HPDE6-E6E7 (cell line): ENCODE results near the gene CRYGA.
"Not testable (repeated sequence)": the region's sequence is repeated elsewhere in the genome, so short reads cannot be mapped to it uniquely, and the experiment has no call there.

Experiments used
- DNase-seq: peaks from one replicate; pipeline ENCODE4 v3.0.0; 2011; ENCODE audit warnings: missing footprints; ENCODE audit errors: extremely low spot score

Gene CRYGA

DNA sequence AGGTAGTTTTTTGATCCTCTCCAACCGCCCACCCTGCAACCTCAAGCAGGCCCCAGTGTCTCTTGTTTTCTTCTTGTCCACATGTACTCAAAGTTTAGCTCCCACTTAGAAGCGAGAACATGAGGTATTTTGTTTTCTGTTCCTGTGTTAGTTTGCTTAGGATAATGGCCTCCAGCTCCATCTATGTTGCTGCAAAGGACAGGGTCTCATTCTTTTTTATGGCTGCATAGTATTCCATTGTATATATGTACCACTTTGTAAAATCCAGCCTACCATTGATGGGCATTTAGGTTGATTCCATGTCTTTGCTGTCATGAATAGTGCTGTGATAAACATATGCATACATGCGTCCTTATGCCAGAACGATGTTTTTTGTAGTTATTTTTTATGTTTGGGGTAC lies 36.3 kb downstream of the CRYGA start:
- no peak for DNase-seq

DNA sequence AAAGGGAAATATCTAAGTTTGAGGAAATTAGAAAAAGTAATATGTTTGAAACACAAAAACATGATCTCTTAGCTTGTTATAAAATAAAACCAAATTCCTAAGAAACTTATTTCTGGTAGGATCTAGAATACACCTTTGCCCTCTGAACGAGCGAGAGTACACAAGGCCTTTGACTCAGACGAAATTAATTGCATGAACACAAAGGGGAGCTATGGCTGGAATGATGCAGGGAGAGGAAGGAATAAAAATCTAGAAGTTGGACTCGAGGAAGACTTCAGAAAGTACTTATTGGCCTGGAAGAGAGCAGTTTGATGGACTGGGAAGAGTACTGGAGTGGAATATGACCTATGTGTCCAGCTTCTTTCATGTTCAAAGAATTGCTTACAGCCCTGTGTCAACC lies 38.1 kb downstream of the CRYGA start:
- DNase-seq: no peak

DNA sequence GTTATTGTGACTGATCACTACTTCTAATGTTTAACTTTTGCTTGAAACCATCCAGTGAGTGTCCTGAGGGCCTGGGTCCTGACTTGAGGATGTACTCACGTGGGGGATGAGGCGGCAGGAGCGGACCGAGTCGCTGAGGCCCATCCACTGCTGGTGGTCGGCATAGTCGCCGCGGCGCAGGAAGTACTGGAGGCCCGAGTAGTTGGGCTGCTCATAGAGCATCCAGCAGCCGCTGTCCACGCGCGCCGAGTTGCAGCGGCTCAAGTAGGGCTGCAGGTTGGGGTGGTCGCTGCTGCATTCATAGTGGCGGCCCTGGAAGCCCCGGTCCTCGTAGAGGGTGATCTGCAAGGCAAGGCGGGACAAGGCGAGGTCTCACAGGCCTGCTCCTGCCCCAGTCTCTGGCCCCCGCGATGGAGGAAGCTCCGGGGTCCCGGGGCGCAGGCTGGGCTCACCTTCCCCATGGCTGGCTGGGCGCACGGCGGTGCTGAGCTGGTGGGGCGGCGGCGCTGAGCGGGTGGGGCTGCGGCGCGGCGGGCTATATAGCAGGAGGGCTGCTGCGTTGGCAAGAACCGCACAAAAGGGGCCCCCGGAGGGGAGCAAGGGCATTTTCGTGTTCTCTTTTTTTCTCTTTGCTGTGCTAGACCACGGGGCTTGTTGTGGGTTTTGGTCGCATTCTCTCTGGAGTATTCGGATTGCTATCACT lies 39.2 kb downstream of the CRYGA start, which contains the start of gene CRYGD:
Gene CRYGD, minus strand, starts transcription at position 512 of the 703 bp plus-strand sequence. Its CDS starts 51 bp downstream, at position 461.
- not testable (repeated sequence) for DNase-seq

DNA sequence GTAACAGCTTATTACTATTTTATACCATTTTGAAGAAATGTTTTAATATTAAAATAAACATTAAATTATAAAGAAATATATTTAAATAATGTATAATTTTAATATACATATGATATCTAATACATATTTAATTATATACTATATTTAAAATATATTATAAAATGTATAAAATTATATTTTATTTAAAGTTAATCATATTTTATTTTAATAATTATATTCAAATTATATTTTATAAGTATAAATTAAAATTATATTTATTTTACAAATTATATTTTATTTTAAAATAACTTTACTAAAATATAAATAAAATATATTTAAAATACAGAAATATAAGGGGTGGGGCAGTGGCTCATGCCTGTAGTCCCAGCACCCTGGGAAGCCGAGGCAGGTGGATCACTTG lies 41.1 kb downstream of the CRYGA start:
- DNase-seq: no peak

DNA sequence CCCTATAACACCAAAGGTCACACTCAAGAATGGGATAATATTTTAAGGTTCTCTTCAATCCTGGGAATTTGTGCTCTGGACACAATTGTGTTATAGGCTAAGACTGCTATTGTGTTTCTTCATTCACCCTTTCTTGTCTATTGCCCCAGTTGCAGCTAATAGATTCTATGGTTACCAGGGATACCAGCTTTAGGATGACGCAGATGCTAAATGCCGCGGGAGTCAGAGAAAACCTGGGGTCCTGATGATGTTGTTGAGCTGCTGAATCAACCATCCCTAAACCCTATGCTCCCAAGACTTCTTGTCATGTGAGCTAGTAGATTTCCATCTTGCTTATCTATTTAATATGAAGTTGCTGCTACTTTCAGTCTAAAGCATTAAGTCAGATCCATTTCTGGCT lies 44.5 kb downstream of the CRYGA start:
- DNase-seq: no peak

DNA sequence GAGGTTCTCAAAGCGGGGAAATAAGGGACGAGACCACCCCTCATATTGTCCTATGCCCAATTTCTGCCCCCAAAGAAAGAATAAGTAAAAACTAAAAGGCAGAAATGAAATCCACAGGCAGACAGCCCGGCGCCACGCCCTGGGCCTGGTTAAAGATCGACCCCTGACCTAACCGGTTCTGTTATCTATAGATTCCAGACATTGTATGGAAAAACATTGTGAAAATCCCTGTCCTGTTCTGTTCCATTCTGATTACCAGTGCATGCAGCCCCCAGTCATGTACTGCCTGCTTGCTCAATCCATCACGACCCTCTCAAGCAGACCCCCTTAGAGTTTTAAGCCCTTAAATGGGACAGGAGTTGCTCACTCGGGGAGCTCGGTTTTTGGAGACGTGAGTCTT lies 46.0 kb downstream of the CRYGA start:
- not testable (repeated sequence) for DNase-seq

DNA sequence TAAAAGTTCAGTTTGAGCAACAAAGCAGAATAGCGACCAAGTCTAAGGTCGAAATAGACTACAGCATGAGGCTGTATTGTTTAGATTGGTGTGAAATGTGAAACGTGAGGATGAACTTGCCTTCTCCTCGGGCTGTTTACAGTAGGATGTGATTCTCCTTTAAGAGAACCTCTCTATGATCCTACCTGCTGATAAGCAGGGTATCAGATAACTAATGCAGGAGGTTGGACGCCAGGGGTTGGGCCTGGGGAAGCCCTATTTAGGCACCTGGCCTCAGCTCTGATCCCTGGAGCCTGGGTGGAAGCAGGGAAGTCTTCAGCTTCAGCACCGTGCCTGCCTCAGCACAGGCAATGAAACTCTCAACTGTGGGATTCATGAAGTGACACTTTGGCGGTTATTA lies 50.4 kb downstream of the CRYGA start:
- DNase-seq: no peak

DNA sequence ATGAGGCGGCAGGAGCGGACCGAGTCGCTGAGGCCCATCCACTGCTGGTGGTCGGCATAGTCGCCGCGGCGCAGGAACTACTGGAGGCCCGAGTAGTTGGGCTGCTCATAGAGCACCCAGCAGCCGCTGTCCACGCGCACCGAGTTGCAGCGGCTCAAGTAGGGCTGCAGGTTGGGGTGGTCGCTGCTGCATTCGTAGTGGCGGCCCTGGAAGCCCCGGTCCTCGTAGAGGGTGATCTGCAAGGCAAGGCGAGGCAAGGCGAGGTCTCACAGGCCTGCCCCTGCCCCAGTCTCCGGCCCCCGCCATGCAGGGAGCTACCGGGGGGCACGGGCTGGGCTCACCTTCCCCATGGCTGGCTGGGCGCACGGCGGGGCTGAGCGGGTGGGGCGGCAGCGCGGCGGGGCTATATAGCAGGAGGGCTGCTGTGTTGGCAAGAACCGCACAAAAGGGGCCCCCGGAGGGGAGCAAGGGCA lies 51.1 kb downstream of the CRYGA start:
- not testable (repeated sequence) for DNase-seq
